Mesenchymal stem cell (in vitro differentiated cells and primary cell): ENCODE measurements around the gene STRN.
A peak's percentile ranks its signal among the peaks of the same experiment; 100 is the strongest.

Experiments used
- DNase-seq: peaks from one replicate; pipeline ENCODE4 v3.0.0-alpha.2; 2013
- H2AFZ ChIP-seq: one replicate; pipeline ENCODE4 v1.6.1; 2013; ENCODE audit warnings: low read depth, mild to moderate bottlenecking, control low read depth, inconsistent platforms, low read length, moderate library complexity
- H2AK5ac ChIP-seq: 2 replicates; pipeline ENCODE4 v1.6.1; 2013; ENCODE audit warnings: low read length, moderate library complexity, mild to moderate bottlenecking, inconsistent platforms; ENCODE audit not compliant: severe bottlenecking
- H2BK120ac ChIP-seq: one replicate; pipeline ENCODE4 v1.6.1; 2013; ENCODE audit warnings: low read depth, mild to moderate bottlenecking, inconsistent platforms, low read length, moderate library complexity
- H2BK12ac ChIP-seq, 2 experiments: one replicate each; pipeline ENCODE4 v1.6.1; 2013; ENCODE audit warnings: inconsistent platforms in 2 of 2, low read length in 2 of 2, mild to moderate bottlenecking in 2 of 2, moderate library complexity in 2 of 2, control low read depth in 1 of 2
- H2BK15ac ChIP-seq: one replicate; pipeline ENCODE4 v1.6.1; 2013; ENCODE audit warnings: mild to moderate bottlenecking, low read depth, inconsistent platforms; ENCODE audit not compliant: poor library complexity, severe bottlenecking
- H2BK5ac ChIP-seq: 2 replicates; pipeline ENCODE4 v1.6.1; 2013; ENCODE audit warnings: low read depth, mild to moderate bottlenecking, low read length, control low read depth, inconsistent platforms; ENCODE audit not compliant: poor library complexity, severe bottlenecking
- H3K14ac ChIP-seq, 2 experiments: one replicate each; pipeline ENCODE4 v1.6.1; 2013; ENCODE audit warnings: inconsistent platforms in 2 of 2, low read length in 2 of 2, control low read depth in 1 of 2, mild to moderate bottlenecking in 1 of 2, moderate library complexity in 1 of 2
- H3K18ac ChIP-seq, 2 experiments: one replicate each; pipeline ENCODE4 v1.6.1; 2013; ENCODE audit warnings: inconsistent platforms in 2 of 2, low read length in 2 of 2, control low read depth in 1 of 2, low read depth in 1 of 2, mild to moderate bottlenecking in 1 of 2
- H3K23ac ChIP-seq, 2 experiments: one replicate each; pipeline ENCODE4 v1.6.1; 2013; ENCODE audit warnings: inconsistent platforms in 2 of 2, low read length in 2 of 2, mild to moderate bottlenecking in 2 of 2, moderate library complexity in 2 of 2, control low read depth in 1 of 2
- H3K27ac ChIP-seq: 2 replicates; pipeline ENCODE4 v1.5.1; 2013; ENCODE audit warnings: mild to moderate bottlenecking, moderate library complexity, low read length, control low read depth, inconsistent platforms; ENCODE audit not compliant: poor library complexity, severe bottlenecking
- H3K27me3 ChIP-seq, 2 experiments: 2 replicates each; pipeline versions ENCODE4 v1.6.1 to v1.7.0; 2013; ENCODE audit warnings: low read length in 2 of 2, mild to moderate bottlenecking in 2 of 2, moderate library complexity in 2 of 2, control low read depth in 1 of 2, inconsistent platforms in 1 of 2; ENCODE audit not compliant: control insufficient read depth in 1 of 2, insufficient read depth in 1 of 2
- H3K36me3 ChIP-seq, 2 experiments: 2 replicates each; pipeline versions ENCODE4 v1.6.1 to v1.7.0; 2013; ENCODE audit warnings: low read length in 2 of 2, control low read depth in 1 of 2, inconsistent platforms in 1 of 2, low read depth in 1 of 2, mild to moderate bottlenecking in 1 of 2; ENCODE audit not compliant: insufficient read depth in 2 of 2, control insufficient read depth in 1 of 2
- H3K4ac ChIP-seq, 2 experiments: one replicate each; pipeline ENCODE4 v1.6.1; 2013; ENCODE audit warnings: inconsistent platforms in 2 of 2, low read length in 2 of 2, mild to moderate bottlenecking in 2 of 2, moderate library complexity in 2 of 2, control low read depth in 1 of 2, low read depth in 1 of 2
- H3K4me1 ChIP-seq: 2 replicates; pipeline ENCODE4 v1.6.1; 2013; ENCODE audit warnings: low read depth, low read length, control low read depth; ENCODE audit not compliant: control insufficient read depth, insufficient read depth
- H3K4me2 ChIP-seq: 2 replicates; pipeline ENCODE4 v1.6.1; 2013; ENCODE audit warnings: low read length, mild to moderate bottlenecking, inconsistent platforms; ENCODE audit not compliant: poor library complexity, severe bottlenecking
- H3K4me3 ChIP-seq, 2 experiments: 2 replicates each; pipeline versions ENCODE4 v1.5.1 to v1.7.0; 2013; ENCODE audit warnings: low read length in 2 of 2, mild to moderate bottlenecking in 2 of 2, control low read depth in 1 of 2, low read depth in 1 of 2; ENCODE audit not compliant: insufficient read depth in 1 of 2
- H3K79me1 ChIP-seq: replicated peaks from 2 replicates; pipeline ENCODE4 v1.6.1; 2013; ENCODE audit warnings: mild to moderate bottlenecking, control low read depth, low read length, inconsistent platforms; ENCODE audit not compliant: poor library complexity, severe bottlenecking
- H3K9ac ChIP-seq: 2 replicates; pipeline ENCODE4 v1.7.0; 2013; ENCODE audit warnings: mild to moderate bottlenecking, low read length, moderate library complexity
- H3K9me3 ChIP-seq: 2 replicates; pipeline ENCODE4 v1.7.0; 2013; ENCODE audit warnings: mild to moderate bottlenecking, low read length; ENCODE audit not compliant: control insufficient read depth
- H4K8ac ChIP-seq: one replicate; pipeline ENCODE4 v1.6.1; 2013; ENCODE audit warnings: inconsistent platforms, mild to moderate bottlenecking, low read length, moderate library complexity
- H4K91ac ChIP-seq: one replicate; pipeline ENCODE4 v1.6.1; 2013; ENCODE audit warnings: mild to moderate bottlenecking, low read length, inconsistent platforms
- WGBS: methylation state at CpG from one replicate; pipeline ENCODE4 v1.1.7; 2013; ENCODE audit warnings: mixed read lengths; 5-methylcytosine and 5-hydroxymethylcytosine counted together

STRN gene

DNA sequence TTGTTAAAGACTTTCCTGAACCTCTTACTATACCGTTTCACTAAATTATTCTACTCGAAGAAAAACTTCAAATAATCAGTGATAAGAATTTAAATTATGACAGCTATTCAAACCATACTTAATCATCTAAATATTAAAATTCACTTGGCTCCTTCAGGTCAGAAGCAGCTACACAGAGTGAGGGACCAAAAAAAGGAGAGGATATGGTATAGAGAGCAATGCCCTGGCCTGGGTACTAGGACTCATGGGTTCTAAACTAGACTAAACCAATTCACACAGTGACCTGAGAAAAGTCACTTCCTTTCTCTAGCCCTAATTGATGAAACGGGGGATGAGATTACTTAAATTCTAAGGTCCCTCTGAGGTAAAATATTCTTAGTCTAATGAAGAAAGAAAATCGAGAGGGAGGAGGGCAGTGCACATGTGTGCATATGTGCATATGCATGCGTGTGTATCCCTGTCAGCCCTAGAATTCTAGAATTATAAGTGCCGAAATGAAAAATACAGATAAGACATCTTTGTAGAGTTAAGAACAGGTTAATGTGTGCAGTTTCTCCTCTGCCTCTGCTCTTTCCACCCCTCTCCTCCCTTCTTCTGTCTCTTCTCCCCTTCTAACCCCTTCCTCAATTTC, 11.2 kb downstream of the STRN start:
- Histone ChIP-seq H3K23ac (no peak overlapping the region), H2BK12ac (no peak overlapping the region), H2AFZ (no peak overlapping the region), H2BK5ac (no peak overlapping the region), H3K27me3 (no peaks in the 10 kb centered on the region), H2AK5ac (no peak overlapping the region), H3K18ac (no peak overlapping the region), H3K4me1 (peaks cover 6% of the 10 kb centered on the region), H3K27ac (no peak overlapping the region), H3K79me1 (peaks cover 12% of the 10 kb centered on the region), H3K4me2 (no peak overlapping the region), H2BK120ac (no peak overlapping the region), H3K4ac (no peak overlapping the region), H3K4me3 (no peak overlapping the region), H3K36me3 (no peaks in the 10 kb centered on the region), H4K8ac (no peak overlapping the region), H4K91ac (no peak overlapping the region), H2BK15ac (no peak overlapping the region), H3K9me3 (no peaks in the 10 kb centered on the region), H3K14ac (no peak overlapping the region), H3K9ac (no peak overlapping the region)
- no peak for DNase-seq
- 90% methylated on average over 4 of the region's 6 CpGs for WGBS

DNA sequence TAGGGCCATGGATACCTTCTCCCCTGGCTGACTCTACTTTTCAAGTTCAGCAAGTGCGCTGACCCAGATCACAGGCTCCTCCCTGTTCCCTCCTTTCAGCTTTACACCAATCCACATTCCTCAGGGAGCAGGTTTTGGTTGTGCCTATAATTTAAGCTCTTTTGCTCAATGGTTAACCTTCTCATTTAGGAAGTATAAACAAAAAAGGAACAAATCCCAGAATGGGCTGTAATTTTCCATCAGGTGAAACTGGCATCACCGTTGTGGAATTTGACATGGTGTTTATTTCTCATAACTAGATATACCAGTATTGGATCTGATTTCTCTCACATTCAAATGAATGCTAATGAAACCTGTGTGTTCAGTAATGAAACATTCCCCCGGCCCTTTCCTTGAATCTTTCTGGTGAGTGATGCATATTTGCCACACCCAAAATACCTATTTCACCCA, 13.6 kb downstream of the STRN start:
- H3K27ac ChIP-seq: no peak overlapping the region
- H4K8ac ChIP-seq: no peak overlapping the region
- no peak overlapping the region for H3K9ac ChIP-seq
- H2BK120ac ChIP-seq: no peak overlapping the region
- H2AFZ ChIP-seq: no peak overlapping the region
- H2AK5ac ChIP-seq: no peak overlapping the region
- H3K79me1 ChIP-seq: peaks cover 10% of the 10 kb centered on the region
- H3K14ac ChIP-seq: no peak overlapping the region
- no peaks in the 10 kb centered on the region for H3K9me3 ChIP-seq
- H3K4me2 ChIP-seq: no peak overlapping the region
- H3K4ac ChIP-seq: no peak overlapping the region
- no peak for DNase-seq
- H2BK5ac ChIP-seq: no peak overlapping the region
- no peak overlapping the region for H2BK15ac ChIP-seq
- 91% methylated on average over 2 of the region's 3 CpGs for WGBS
- H4K91ac ChIP-seq: no peak overlapping the region
- H3K27me3 ChIP-seq: no peaks in the 10 kb centered on the region
- no peak overlapping the region for H3K18ac ChIP-seq
- no peak overlapping the region for H3K23ac ChIP-seq
- H3K4me1 ChIP-seq: peaks cover 6% of the 10 kb centered on the region
- H3K4me3 ChIP-seq: no peak overlapping the region
- peaks cover 0 to 3% of the 10 kb centered on the region in 2 experiments for H3K36me3 ChIP-seq
- H2BK12ac ChIP-seq: no peak overlapping the region

DNA sequence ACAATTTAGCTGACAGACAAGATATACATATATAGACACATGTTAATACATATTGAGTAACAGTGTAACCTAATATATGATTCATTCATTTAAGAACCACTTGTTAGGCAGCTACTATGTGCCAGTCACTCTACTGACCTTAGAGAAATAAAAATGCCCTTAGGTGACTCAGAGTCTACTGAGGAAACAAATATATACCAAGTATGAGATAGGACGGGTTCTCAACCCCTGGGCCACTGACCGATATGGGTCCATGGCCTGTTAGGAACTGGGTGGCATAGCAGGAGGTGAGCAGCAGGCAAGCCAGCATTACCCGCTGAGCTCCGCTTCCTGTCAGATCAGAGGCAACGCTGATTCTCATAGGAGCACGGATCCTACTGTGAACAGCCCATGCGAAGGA, 14.8 kb downstream of the STRN start:
- 66% methylated on average over 7 of the region's 7 CpGs for WGBS
- H3K9ac ChIP-seq: no peak overlapping the region
- no peaks in the 10 kb centered on the region for H3K27me3 ChIP-seq
- no peak overlapping the region for H2BK5ac ChIP-seq
- H3K27ac ChIP-seq: no peak overlapping the region
- H3K14ac ChIP-seq: peak overlapping the region in 1 of 2 experiments; percentile 97
- H2AK5ac ChIP-seq: no peak overlapping the region
- no peak overlapping the region for H2BK120ac ChIP-seq
- H4K91ac ChIP-seq: no peak overlapping the region
- no peaks in the 10 kb centered on the region for H3K9me3 ChIP-seq
- H4K8ac ChIP-seq: peak overlapping the region; percentile 35
- H3K4ac ChIP-seq: no peak overlapping the region
- H2AFZ ChIP-seq: no peak overlapping the region
- H3K36me3 ChIP-seq: peaks cover 0 to 3% of the 10 kb centered on the region in 2 experiments
- H3K79me1 ChIP-seq: peaks cover 10% of the 10 kb centered on the region
- no peak overlapping the region for H3K23ac ChIP-seq
- H3K4me3 ChIP-seq: no peak overlapping the region
- no peak overlapping the region for H2BK12ac ChIP-seq
- no peak overlapping the region for H3K4me2 ChIP-seq
- peak; percentile 63 for DNase-seq
- peaks cover 6% of the 10 kb centered on the region for H3K4me1 ChIP-seq
- H3K18ac ChIP-seq: no peak overlapping the region
- H2BK15ac ChIP-seq: no peak overlapping the region

GRCh38 chr2:36951027-36951518, 15.3 kb downstream of the STRN start:
- H3K27me3 ChIP-seq: no peaks in the 10 kb centered on the region
- peaks cover 8% of the 10 kb centered on the region for H3K79me1 ChIP-seq
- H2AFZ ChIP-seq: no peak overlapping the region
- no peak overlapping the region for H3K14ac ChIP-seq
- H3K18ac ChIP-seq: no peak overlapping the region
- H3K9ac ChIP-seq: no peak overlapping the region
- no peak overlapping the region for H4K91ac ChIP-seq
- H3K4me1 ChIP-seq: peaks cover 6% of the 10 kb centered on the region
- peaks cover 0 to 3% of the 10 kb centered on the region in 2 experiments for H3K36me3 ChIP-seq
- no peak overlapping the region for H3K27ac ChIP-seq
- H2AK5ac ChIP-seq: no peak overlapping the region
- H3K4me2 ChIP-seq: no peak overlapping the region
- H3K4me3 ChIP-seq: no peak overlapping the region
- H2BK5ac ChIP-seq: no peak overlapping the region
- no peak overlapping the region for H3K4ac ChIP-seq
- H2BK15ac ChIP-seq: no peak overlapping the region
- H2BK120ac ChIP-seq: no peak overlapping the region
- H3K23ac ChIP-seq: no peak overlapping the region
- 82% methylated on average over 2 of the region's 2 CpGs for WGBS
- no peak overlapping the region for H4K8ac ChIP-seq
- no peak for DNase-seq
- H2BK12ac ChIP-seq: no peak overlapping the region
- no peaks in the 10 kb centered on the region for H3K9me3 ChIP-seq
